Neutrophil (primary cell): ENCODE data around the gene DRP2.

Experiments used
- H3K27ac ChIP-seq: fragments of 200-600 bp; sonication (generic); 2 replicates; pipeline ENCODE4 v1.5.1; 2016; ENCODE audit warnings: mild to moderate bottlenecking, moderate library complexity
- H3K27me3 ChIP-seq: fragments of 200-600 bp; sonication (generic); 2 replicates; pipeline ENCODE4 v1.6.0; 2016; ENCODE audit warnings: mild to moderate bottlenecking
- H3K36me3 ChIP-seq: fragments of 200-600 bp; sonication (generic); 2 replicates; pipeline ENCODE4 v1.5.1; 2017
- H3K4me1 ChIP-seq, 2 experiments: fragments of 200-600 bp in 1 of 2; sonication (generic) in 1 of 2; 1 replicate in 1 of 2; 2 replicates in 1 of 2; pipeline versions ENCODE4 v1.5.1 to v1.6.1; 2013 to 2016; ENCODE audit warnings: low read depth in 1 of 2, low read length in 1 of 2, mild to moderate bottlenecking in 1 of 2, moderate library complexity in 1 of 2; ENCODE audit not compliant: control insufficient read depth in 1 of 2, insufficient read depth in 1 of 2
- H3K4me3 ChIP-seq, 2 experiments: fragments of 200-600 bp in 1 of 2; sonication (generic) in 1 of 2; 1 replicate in 1 of 2; 2 replicates in 1 of 2; pipeline ENCODE4 v1.5.1; 2013 to 2016; ENCODE audit warnings: low read depth in 1 of 2, low read length in 1 of 2, mild to moderate bottlenecking in 1 of 2, moderate library complexity in 1 of 2
- H3K9me3 ChIP-seq: fragments of 200-600 bp; sonication (generic); 2 replicates; pipeline ENCODE4 v1.5.1; 2016
- CTCF ChIP-seq: fragments of 200-600 bp; sonication (generic); IDR thresholded peaks from 2 replicates; pipeline ENCODE4 v1.5.1; 2016; ENCODE audit warnings: antibody characterized with exemption

Gene DRP2

GRCh38 chrX:101191217-101191750 is 28.3 kb upstream of the DRP2 start:
- no peak overlapping the region for H3K27ac ChIP-seq
- no peak overlapping the region for H3K4me3 ChIP-seq

GRCh38 chrX:101195442-101196173 is 24.0 kb upstream of the DRP2 start:
- Histone ChIP-seq H3K27me3 (peaks cover 23% of the 10 kb centered on the region), H3K4me1 (no peaks in the 10 kb centered on the region), H3K9me3 (no peaks in the 10 kb centered on the region), H3K27ac (no peak overlapping the region), H3K36me3 (no peaks in the 10 kb centered on the region), H3K4me3 (no peak overlapping the region)
- no peak for TF ChIP-seq CTCF

More at GRCh38 chrX:101191217-101191750, 28.3 kb upstream of the DRP2 start:
- Histone ChIP-seq H3K36me3 (no peaks in the 10 kb centered on the region), H3K4me1 (no peaks in the 10 kb centered on the region), H3K9me3 (no peaks in the 10 kb centered on the region), H3K27me3 (peaks cover 34% of the 10 kb centered on the region)
- no peak for TF ChIP-seq CTCF

- Histone ChIP-seq H3K4me3 (no peak overlapping the region), H3K4me1 (no peaks in the 10 kb centered on the region), H3K27ac (no peak overlapping the region), H3K27me3 (no peaks in the 10 kb centered on the region), H3K36me3 (no peaks in the 10 kb centered on the region), H3K9me3 (no peaks in the 10 kb centered on the region)
- no peak for TF ChIP-seq CTCF
These were observed 15.7 kb upstream of the DRP2 start for GRCh38 chrX:101203761-101204351.

GRCh38 chrX:101206471-101206870 is 13.1 kb upstream of the DRP2 start:
- TF ChIP-seq CTCF = no peak
- Histone ChIP-seq H3K4me3 (no peak overlapping the region), H3K9me3 (no peaks in the 10 kb centered on the region), H3K27me3 (no peaks in the 10 kb centered on the region), H3K27ac (no peak overlapping the region), H3K4me1 (no peaks in the 10 kb centered on the region), H3K36me3 (no peaks in the 10 kb centered on the region)

GRCh38 chrX:101208152-101208905 is 11.3 kb upstream of the DRP2 start:
- no peak for TF ChIP-seq CTCF
- Histone ChIP-seq H3K27ac (no peak overlapping the region), H3K4me1 (no peaks in the 10 kb centered on the region), H3K4me3 (no peak overlapping the region), H3K27me3 (no peaks in the 10 kb centered on the region), H3K9me3 (no peaks in the 10 kb centered on the region), H3K36me3 (no peaks in the 10 kb centered on the region)
